Fibroblast of villous mesenchyme (primary cell): ENCODE measurements around the gene MEPE. TPM values are rescaled to one million over a fixed set of nuclear protein-coding genes. Genes with fewer than 3 reads are reported as not detected.
A peak's percentile ranks its signal among the peaks of the same experiment; 100 is the strongest.
"Not testable (repeated sequence)": the region's sequence is repeated elsewhere in the genome, so short reads cannot be mapped to it uniquely, and the experiment has no call there.

Experiments
- DNase-seq: peaks from one replicate; pipeline ENCODE4 v3.0.0-alpha.2; 2010; ENCODE audit warnings: low read depth
- H3K4me3 ChIP-seq: 2 replicates; pipeline ENCODE4 v1.5.1; 2011; ENCODE audit warnings: low read depth, mild to moderate bottlenecking, low read length
- CTCF ChIP-seq: IDR thresholded peaks from 2 replicates; pipeline ENCODE4 v1.5.1; 2012; ENCODE audit warnings: low read depth, mild to moderate bottlenecking, low read length; ENCODE audit not compliant: insufficient read depth
- total RNA-seq: library from RNA; depleted of rRNA; stranded (reverse); fragments of >200 nt; gene quantifications from 2 replicates; pipeline ENCODE4 v1.2.3, GENCODE V29; 2012

MEPE gene
- total RNA-seq, 1 donor, result not detected

DNA sequence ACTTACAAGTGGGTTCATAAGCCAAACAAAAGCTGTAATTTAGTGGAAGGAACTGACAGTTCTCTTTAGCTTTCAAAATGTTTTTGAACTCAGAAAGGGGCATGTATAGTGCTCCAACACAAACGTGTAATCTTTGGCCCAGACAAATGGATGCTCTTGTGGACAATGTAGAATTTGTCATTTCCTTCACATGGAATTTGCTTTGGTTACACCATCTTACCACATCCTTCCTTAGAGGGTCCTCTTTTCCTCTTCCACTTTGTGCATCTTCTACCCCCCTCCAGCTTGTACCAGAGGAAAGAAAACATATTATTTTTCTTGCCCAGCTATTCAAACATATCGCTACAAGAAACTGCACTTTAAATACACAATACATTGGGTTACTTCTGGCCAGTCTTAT, 42.4 kb downstream of the MEPE start:
- no peak overlapping the region for H3K4me3 ChIP-seq
- no peak for TF ChIP-seq CTCF
- DNase-seq, result no peak

- H3K4me3 ChIP-seq, result no peak overlapping the region
- no peak for DNase-seq
- TF ChIP-seq CTCF, result no peak
Measured at GRCh38 chr4:87880106-87880505, 47.3 kb downstream of the MEPE start.

DNA sequence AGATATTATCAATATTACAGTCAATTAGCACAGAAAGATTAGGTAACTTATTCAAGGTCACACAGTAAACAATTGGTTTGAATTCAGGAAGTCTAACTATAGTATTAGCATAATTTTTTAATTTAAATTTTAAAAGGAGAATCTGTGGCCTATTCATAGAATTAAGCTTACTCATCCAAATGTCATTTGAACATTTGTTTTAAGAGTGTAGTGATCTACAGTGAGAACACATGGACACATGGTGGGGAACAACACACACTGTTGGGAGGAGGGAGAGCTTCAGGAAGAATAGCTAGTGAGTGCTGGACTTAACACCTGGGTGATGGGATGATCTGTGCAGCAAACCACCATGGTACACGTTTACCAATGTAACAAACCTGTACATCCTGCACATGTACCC, 48.3 kb downstream of the MEPE start:
- no peak for TF ChIP-seq CTCF
- no peak overlapping the region for H3K4me3 ChIP-seq
- DNase-seq, result no peak

- DNase-seq, result peak; percentile 10
- no peak overlapping the region for H3K4me3 ChIP-seq
- no peak for TF ChIP-seq CTCF
Measured at GRCh38 chr4:87882321-87882720, 49.6 kb downstream of the MEPE start.

DNA sequence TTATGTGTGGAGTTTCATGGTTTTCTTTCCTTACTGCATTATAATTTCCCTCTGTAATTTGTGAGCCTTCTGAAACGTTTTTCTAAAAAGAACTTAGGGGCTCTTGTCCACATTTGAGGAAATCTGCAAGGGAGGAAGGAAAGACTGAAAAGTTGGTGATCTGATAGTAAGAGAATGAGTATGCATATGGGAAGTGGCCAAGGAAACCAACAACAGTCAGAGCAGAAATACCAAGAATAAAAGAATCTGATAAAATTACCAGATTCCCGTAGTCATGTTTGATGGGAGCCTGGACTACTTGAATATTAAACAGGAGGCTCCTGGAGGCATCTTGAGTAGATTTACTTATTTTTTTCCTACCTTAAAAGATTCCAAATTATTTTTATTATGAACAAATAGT, 50.1 kb downstream of the MEPE start:
- no peak for DNase-seq
- TF ChIP-seq CTCF, result no peak
- H3K4me3 ChIP-seq, result no peak overlapping the region

GRCh38 chr4:87884976-87885549, 52.3 kb downstream of the MEPE start:
- DNase-seq, result no peak
- no peak overlapping the region for H3K4me3 ChIP-seq
- no peak for TF ChIP-seq CTCF

- no peak for TF ChIP-seq CTCF
- no peak for DNase-seq
- no peak overlapping the region for H3K4me3 ChIP-seq
Measured at GRCh38 chr4:87886083-87886482, 53.3 kb downstream of the MEPE start.

DNA sequence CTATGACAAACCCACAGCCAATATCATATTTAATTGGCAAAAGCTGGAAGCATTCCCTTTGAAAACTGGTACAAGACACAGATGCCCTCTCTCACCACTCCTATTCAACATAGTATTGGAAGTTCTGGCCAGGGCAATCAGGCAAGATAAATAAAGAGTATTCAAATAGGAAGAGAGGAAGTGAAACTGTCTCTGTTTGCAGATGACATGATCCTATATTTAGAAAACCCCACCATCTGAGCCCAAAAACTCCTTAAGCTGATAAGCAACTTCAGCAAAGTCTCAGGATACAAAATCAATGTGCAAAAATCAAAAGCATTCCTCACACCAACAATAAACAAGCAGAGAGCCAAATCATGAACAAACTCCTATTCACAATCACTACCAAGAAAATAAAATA, 58.0 kb downstream of the MEPE start:
- not testable (repeated sequence) for H3K4me3 ChIP-seq, DNase-seq
